Ectodermal cell (in vitro differentiated cells): ENCODE measurements around the gene VSIG4.

Experiments used
- H3K27ac ChIP-seq: 2 replicates; pipeline ENCODE4 v1.7.0; 2013; ENCODE audit warnings: mild to moderate bottlenecking, low read depth, low read length; ENCODE audit not compliant: insufficient read depth, poor library complexity, severe bottlenecking
- H3K27me3 ChIP-seq: 2 replicates; pipeline ENCODE4 v1.7.0; 2013; ENCODE audit warnings: mild to moderate bottlenecking, low read length; ENCODE audit not compliant: insufficient read depth, control insufficient read depth, poor library complexity, severe bottlenecking
- H3K36me3 ChIP-seq: one replicate; pipeline ENCODE4 v1.7.0; 2013; ENCODE audit warnings: low read length; ENCODE audit not compliant: control insufficient read depth, insufficient read depth
- H3K4me1 ChIP-seq: one replicate; pipeline ENCODE4 v1.7.0; 2013; ENCODE audit warnings: low read length; ENCODE audit not compliant: control insufficient read depth, insufficient read depth
- H3K4me3 ChIP-seq: 2 replicates; pipeline ENCODE4 v1.7.0; 2013; ENCODE audit warnings: low read depth, low read length, control low read depth; ENCODE audit not compliant: insufficient read depth
- H3K9me3 ChIP-seq: 2 replicates; pipeline ENCODE4 v1.7.0; 2013; ENCODE audit warnings: mild to moderate bottlenecking, low read length, moderate library complexity; ENCODE audit not compliant: control insufficient read depth
- WGBS, 2 experiments: methylation state at CpG; one replicate each; pipeline ENCODE4 v1.1.7; 2013; ENCODE audit warnings: missing lambda C conversion rate in 2 of 2; 5-methylcytosine and 5-hydroxymethylcytosine counted together

The VSIG4 gene

DNA sequence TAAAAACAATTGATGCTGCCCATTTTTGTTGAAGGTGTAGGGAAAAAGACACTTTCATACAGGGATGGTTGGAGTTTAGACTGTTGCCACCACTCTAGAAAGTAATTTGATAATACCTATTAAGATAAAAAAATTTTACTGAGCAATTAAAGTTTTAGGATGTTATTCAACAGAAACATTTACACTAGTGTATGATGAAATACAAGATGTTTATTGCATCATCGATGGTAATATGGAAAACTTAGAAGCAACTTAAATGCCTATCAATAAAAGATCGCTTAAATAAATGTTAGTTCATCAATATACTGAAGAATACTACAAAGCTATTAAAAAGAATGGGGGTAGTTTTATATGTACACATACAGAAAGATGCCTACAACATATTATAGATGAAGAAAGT is 9.2 kb upstream of the VSIG4 start:
- Histone ChIP-seq H3K4me3 (no peak overlapping the region), H3K4me1 (no peaks in the 10 kb centered on the region), H3K27me3 (no peaks in the 10 kb centered on the region), H3K36me3 (no peaks in the 10 kb centered on the region), H3K27ac (no peak overlapping the region), H3K9me3 (no peaks in the 10 kb centered on the region)
- no CpG with 5 or more reads among the region's 2 CpGs for WGBS, 2 experiments

DNA sequence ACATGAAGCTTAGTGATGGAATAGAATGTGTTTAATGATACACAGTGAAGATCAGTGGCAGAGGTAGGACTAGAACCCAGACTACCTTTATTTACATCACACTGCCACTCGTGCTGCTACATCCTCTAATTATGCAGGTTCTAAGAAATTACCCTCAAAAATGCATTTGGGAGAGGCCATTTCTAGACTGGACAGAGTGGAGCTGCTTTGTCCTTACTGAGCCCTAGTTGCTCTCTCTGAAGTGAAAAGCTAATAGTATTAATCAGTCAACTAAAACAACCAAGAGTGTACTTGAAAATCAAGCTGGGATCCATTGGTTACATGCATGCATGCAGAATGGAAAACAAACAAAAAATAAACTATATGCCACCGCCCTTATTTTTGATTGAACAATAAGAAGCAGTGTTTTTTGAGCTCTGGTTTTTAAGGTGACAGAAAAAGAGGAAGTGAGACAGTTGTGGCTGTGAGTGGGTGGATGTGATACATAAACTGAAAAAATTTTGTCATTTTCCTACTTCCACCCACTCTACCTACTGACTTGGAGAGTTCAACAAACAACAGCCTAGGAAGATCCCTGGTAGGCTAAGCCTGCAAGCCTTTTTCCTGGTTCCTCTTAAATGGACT is 6.8 kb upstream of the VSIG4 start:
- Histone ChIP-seq H3K9me3 (no peaks in the 10 kb centered on the region), H3K4me1 (no peaks in the 10 kb centered on the region), H3K27ac (no peak overlapping the region), H3K4me3 (no peak overlapping the region), H3K36me3 (no peaks in the 10 kb centered on the region), H3K27me3 (no peaks in the 10 kb centered on the region)
- 67 to 100% methylated on average over 1 of the region's 2 CpGs for WGBS, 2 experiments

DNA sequence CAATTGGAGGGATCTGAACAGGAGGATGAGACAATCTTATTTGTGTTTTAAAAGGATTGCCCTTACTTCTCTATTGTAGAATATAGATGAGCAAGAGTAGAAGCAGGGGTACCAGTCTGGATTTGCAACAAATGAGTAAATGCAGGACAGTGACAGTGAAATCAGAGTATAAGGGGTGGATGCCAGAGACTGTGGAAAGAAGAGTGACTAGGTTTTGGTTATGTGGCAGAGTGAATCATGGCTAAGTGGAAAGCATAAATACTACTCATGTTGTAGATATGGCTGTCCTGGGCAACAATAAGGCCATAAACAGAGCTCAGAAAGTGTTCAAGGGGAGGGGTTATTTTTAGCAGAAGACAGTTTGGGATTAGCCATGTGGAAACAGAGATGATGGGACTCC is 6.0 kb upstream of the VSIG4 start:
- no peak overlapping the region for H3K4me3 ChIP-seq
- H3K27ac ChIP-seq = no peak overlapping the region
- no peaks in the 10 kb centered on the region for H3K27me3 ChIP-seq
- H3K36me3 ChIP-seq = no peaks in the 10 kb centered on the region
- no peaks in the 10 kb centered on the region for H3K9me3 ChIP-seq
- H3K4me1 ChIP-seq = no peaks in the 10 kb centered on the region

DNA sequence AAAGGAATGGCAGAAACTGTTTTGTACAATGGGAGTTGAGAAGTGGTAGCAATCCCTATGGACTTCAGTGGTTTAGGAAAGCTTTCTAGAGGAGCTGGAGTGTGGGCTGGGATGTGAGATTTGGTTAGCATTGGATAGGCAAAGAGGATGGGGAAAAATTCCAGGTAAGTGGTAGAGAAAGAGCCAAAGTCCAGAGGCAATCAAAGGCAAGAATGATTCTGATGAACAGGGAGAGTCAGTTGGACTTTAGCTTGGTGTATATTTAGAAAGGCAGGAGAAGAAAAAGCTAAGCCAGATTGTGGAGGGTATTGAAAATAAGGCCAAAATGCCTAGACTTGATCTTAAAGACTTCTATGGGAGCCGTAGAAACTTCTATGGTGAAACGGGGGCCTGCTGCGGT is 3.7 kb upstream of the VSIG4 start:
- H3K9me3 ChIP-seq = no peaks in the 10 kb centered on the region
- no peak overlapping the region for H3K27ac ChIP-seq
- WGBS, 2 experiments = 93 to 94% methylated on average over 3 of the region's 3 CpGs
- H3K36me3 ChIP-seq = no peaks in the 10 kb centered on the region
- no peaks in the 10 kb centered on the region for H3K27me3 ChIP-seq
- H3K4me1 ChIP-seq = no peaks in the 10 kb centered on the region
- no peak overlapping the region for H3K4me3 ChIP-seq

DNA sequence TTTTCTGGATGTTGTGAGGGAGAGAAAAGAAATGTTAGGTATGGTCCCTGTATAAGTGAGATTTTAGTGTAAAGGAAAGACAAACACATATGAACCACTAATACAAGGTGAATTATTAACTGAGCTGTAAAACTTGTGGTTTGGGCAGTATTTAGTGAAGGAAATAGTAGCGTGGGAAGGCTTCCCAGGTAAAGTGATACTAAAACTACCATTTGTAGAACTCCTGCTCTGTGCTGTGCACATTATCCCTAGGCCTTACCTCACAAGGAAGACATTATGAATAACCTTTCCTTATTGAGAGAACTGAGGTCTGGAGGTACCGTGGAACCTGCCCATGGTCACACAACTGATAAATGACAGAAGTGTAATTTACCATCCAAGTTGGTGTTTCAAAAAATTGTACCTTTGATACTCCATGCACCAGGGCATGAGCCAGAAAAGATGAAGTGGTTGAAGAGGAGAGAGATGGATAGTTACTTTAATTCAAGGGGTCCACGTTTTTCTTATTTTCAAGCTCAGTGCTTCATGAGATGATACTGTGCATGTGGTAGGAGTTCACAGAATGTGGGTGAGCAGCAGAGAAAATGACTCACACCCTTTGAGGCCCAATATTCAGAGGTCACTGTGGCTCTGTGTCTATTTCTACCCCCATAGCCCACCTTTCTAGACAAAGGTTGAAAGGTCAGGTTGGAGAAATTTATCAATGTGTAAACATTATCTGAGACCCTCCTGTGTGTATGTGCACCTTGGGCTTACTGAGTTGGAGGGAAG is 2.6 kb upstream of the VSIG4 start:
- H3K36me3 ChIP-seq = no peaks in the 10 kb centered on the region
- H3K27ac ChIP-seq = no peak overlapping the region
- no peak overlapping the region for H3K4me3 ChIP-seq
- WGBS, 2 experiments = 79 to 84% methylated on average over 2 of the region's 3 CpGs
- no peaks in the 10 kb centered on the region for H3K9me3 ChIP-seq
- no peaks in the 10 kb centered on the region for H3K27me3 ChIP-seq
- H3K4me1 ChIP-seq = no peaks in the 10 kb centered on the region

DNA sequence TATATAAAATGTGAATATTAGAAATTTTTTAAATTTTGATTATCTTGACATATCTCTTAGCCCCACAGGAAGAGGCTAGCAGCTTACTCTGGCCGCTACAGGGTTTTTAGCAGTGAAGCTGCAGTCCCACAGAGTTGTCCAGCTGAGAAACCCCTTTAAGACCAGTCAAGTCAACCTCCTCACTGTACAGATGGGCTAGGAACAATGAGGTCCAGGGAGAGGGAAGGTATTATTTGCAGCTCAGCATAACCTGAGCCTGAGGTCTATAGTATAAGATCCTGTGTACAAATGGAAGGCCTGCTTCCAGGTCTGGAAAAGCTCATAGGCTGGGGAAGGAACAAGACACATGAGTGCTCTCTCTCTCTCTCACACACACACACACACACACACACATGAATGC is 1.8 kb downstream of the VSIG4 start:
- WGBS, 2 experiments = 100% methylated on average over 1 of the region's 1 CpG; no CpG with 5 or more reads in 1 of the 2 experiments
- Histone ChIP-seq H3K4me3 (no peak overlapping the region), H3K27ac (no peak overlapping the region), H3K9me3 (no peaks in the 10 kb centered on the region), H3K36me3 (no peaks in the 10 kb centered on the region), H3K27me3 (no peaks in the 10 kb centered on the region), H3K4me1 (no peaks in the 10 kb centered on the region)

DNA sequence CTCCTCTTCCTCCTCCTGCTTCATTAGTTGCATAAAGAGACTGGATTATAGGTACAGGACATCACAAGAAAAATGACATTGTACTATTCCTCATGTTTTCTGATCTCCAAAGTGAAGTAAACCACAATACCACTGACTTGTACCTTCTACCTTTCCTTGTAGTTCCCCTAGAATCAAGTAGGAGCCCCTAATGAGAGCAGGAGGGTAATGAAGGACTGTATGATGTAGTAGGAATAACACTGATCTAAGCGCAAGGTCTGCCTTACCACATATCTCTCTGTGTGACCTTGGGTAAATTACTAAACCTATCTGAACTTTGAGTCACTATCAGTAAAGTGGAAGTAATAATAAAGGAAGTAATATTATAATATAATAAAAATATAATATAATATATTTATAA is 3.6 kb downstream of the VSIG4 start:
- WGBS, 2 experiments = 100% methylated on average over 1 of the region's 1 CpG; no CpG with 5 or more reads in 1 of the 2 experiments
- H3K4me3 ChIP-seq = no peak overlapping the region

DNA sequence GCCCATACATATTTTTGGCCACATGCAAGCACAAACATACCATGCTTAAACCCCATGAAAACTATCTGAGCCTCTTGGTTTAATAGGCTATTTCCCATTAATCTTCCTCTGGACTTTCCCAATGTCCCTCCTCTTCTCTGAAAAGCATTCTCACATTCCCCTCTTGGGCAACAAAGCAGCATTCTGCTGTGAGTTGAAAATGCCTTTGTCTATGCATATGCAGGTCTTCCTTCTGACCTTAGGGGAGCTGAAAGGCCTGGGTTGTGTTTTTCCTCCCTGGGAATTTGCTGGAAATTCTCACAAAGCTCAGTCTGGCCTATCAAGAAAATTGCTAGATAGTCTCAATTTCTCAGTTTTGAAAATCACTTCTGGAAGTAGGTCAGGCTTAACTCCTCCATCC is 4.2 kb downstream of the VSIG4 start:
- Histone ChIP-seq H3K36me3 (no peaks in the 10 kb centered on the region), H3K4me1 (no peaks in the 10 kb centered on the region), H3K27ac (no peak overlapping the region), H3K4me3 (no peak overlapping the region), H3K9me3 (no peaks in the 10 kb centered on the region), H3K27me3 (no peaks in the 10 kb centered on the region)

More for the DNA sequence above, 3.6 kb downstream of the VSIG4 start:
- Histone ChIP-seq H3K27me3 (no peaks in the 10 kb centered on the region), H3K4me1 (no peaks in the 10 kb centered on the region), H3K9me3 (no peaks in the 10 kb centered on the region), H3K27ac (no peak overlapping the region), H3K36me3 (no peaks in the 10 kb centered on the region)

DNA sequence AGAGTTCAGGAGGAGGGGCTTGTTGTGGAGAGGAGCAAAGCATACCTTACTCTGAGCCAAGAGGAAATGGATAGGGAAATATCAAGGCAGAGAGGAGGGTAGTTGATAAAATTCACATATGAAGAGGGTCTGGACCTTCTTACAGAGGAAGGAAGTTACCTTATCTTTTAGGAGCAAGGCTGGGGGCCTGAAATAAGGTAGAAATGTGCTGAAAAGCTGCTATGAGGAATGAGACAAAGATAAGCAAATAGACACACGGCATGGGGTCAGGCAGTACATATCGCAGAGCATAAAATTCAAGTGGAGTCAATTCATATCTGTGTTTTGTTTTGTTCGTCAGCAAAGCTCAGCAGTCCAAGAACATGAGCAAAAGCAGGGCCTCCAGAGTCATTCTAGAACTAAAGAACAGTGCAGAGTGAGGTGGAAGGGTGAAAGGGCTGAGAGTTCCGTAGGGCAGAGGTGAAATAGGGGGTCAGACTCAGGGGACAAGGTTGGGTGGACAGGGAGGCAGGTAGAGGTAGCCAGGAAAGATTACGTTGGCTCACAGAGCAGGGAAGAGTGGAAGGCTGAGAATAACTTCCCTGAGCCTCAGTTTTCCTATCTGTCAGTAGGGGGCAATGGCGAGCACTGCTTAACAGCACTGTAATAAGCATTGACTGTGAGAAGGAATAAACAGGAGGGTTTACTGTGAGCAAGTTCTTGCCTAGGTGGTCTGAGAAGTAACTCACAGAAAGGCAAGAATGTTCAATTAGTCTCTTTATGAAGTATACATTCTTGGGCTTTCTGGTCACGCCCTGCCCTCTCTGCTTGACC is 9.2 kb downstream of the VSIG4 start:
- Histone ChIP-seq H3K27me3 (no peaks in the 10 kb centered on the region), H3K4me3 (no peak overlapping the region), H3K9me3 (no peaks in the 10 kb centered on the region), H3K4me1 (no peaks in the 10 kb centered on the region), H3K27ac (no peak overlapping the region), H3K36me3 (no peaks in the 10 kb centered on the region)
- WGBS, 2 experiments = 56 to 60% methylated on average over 7 of the region's 7 CpGs

DNA sequence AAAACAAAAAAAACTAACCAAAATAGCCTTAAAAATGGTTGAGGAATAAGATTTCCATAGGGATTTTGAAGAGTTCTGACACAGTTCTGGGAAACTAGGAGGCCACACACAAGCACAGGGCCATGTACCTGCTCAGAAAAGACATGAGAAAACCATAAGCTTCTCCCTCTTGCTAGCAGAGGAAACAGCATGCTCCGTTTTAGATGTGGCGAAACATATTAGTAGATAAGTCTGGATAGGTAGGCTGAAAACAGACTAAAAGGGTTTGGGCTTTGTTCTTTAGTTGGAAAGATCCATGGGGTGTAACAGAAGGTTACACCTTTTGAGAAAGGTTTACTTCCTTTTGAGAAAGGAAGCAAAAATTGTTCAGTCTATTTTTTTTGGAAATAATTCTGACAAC is 10.9 kb downstream of the VSIG4 start:
- Histone ChIP-seq H3K9me3 (no peaks in the 10 kb centered on the region), H3K36me3 (no peaks in the 10 kb centered on the region), H3K27me3 (no peaks in the 10 kb centered on the region), H3K4me1 (no peaks in the 10 kb centered on the region), H3K4me3 (no peak overlapping the region), H3K27ac (no peak overlapping the region)
- WGBS, 2 experiments = 97 to 100% methylated on average over 2 of the region's 2 CpGs
